Measurements from ENCODE around the gene AQP6.

DNA sequence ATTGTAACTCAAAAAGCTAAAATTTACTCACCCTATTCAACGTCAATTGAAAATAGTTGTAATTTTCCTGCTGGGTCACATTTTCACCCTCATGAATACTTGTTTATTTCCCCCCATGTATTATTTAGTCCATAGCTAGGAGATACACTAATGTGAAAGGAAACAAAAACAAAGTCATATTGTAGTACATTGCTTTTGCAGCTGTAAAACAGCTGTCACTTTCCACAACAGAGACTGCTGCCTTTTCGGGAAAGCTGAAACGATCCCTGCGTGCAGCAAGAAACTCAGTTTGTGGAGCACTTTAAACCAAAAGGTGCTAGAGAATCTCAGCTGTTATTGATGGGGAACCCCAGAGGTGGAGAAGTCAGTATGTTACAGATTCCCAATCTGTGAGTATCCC lies 48.3 kb downstream of the AQP6 start:
- TF ChIP-seq GATA3 (IDR thresholded peaks at IDR 0.05; ENCODE audit: low read depth, low read length): no peak
- no peak for TF ChIP-seq GATA2 (IDR thresholded peaks at IDR 0.05; ENCODE audit: low read depth, low read length)

Measured in SH-SY5Y (cell line).